GM21367 (cell line): ENCODE results near the gene ALDH1L2.

Experiments used
- ATAC-seq: cut with Tn5 transposase; IDR thresholded peaks from one replicate; pipeline ENCODE4 v1.9.1; 2021; ENCODE audit not compliant: unreplicated experiment

ALDH1L2 gene

GRCh38 chr12:105085501-105085900 is 1.2 kb upstream of the ALDH1L2 start:
- ATAC-seq = no peak

GRCh38 chr12:105083551-105084105 is 630 bp downstream of the ALDH1L2 start:
- ATAC-seq = no peak

GRCh38 chr12:105083031-105083430 is 1.2 kb downstream of the ALDH1L2 start:
- ATAC-seq = no peak

- no peak for ATAC-seq
Measured at GRCh38 chr12:105078712-105079570, 5.3 kb downstream of the ALDH1L2 start.

- ATAC-seq = no peak
Measured at GRCh38 chr12:105077435-105077834, 6.8 kb downstream of the ALDH1L2 start.

- no peak for ATAC-seq
Measured at GRCh38 chr12:105076913-105077312, 7.3 kb downstream of the ALDH1L2 start.

GRCh38 chr12:105076098-105076497 is 8.2 kb downstream of the ALDH1L2 start:
- ATAC-seq = no peak

- ATAC-seq = no peak
Measured at GRCh38 chr12:105072888-105073488, 11.3 kb downstream of the ALDH1L2 start.

GRCh38 chr12:105071981-105072380 is 12.3 kb downstream of the ALDH1L2 start:
- no peak for ATAC-seq

GRCh38 chr12:105069936-105070702 is 14.1 kb downstream of the ALDH1L2 start:
- no peak for ATAC-seq

GRCh38 chr12:105067511-105068031 is 16.7 kb downstream of the ALDH1L2 start:
- no peak for ATAC-seq

GRCh38 chr12:105064564-105065178 is 19.6 kb downstream of the ALDH1L2 start:
- ATAC-seq = no peak

GRCh38 chr12:105060715-105061378 is 23.4 kb downstream of the ALDH1L2 start:
- ATAC-seq = no peak

GRCh38 chr12:105057174-105057573 is 27.1 kb downstream of the ALDH1L2 start:
- ATAC-seq = no peak

- no peak for ATAC-seq
Measured at GRCh38 chr12:105053116-105053572, 31.1 kb downstream of the ALDH1L2 start.

GRCh38 chr12:105051981-105052380 is 32.3 kb downstream of the ALDH1L2 start:
- ATAC-seq = no peak

GRCh38 chr12:105048315-105048714 is 35.9 kb downstream of the ALDH1L2 start:
- ATAC-seq = no peak

GRCh38 chr12:105047308-105047707 is 37.0 kb downstream of the ALDH1L2 start:
- no peak for ATAC-seq

- no peak for ATAC-seq
Measured at GRCh38 chr12:105041186-105041585, 43.1 kb downstream of the ALDH1L2 start.

GRCh38 chr12:105040476-105040875 is 43.8 kb downstream of the ALDH1L2 start:
- ATAC-seq = no peak
